GM12878 (cell line): ENCODE results near the gene LENG9. TPM values are rescaled to one million over a fixed set of nuclear protein-coding genes. Genes with fewer than 3 reads are reported as not detected.

ENCODE experiments used
- BCL11A ChIP-seq: IDR thresholded peaks from 2 replicates; pipeline ENCODE4 v1.6.1; 2011; ENCODE audit warnings: low read depth, low read length
- BHLHE40 ChIP-seq, 2 experiments: fragments of 450-650 bp in 1 of 2; IDR thresholded peaks; 2 replicates each; pipeline ENCODE4 v1.6.1; 2011 to 2017; ENCODE audit warnings: low read depth in 2 of 2, borderline replicate concordance in 1 of 2, improper control_type of control experiment in 1 of 2, low read length in 1 of 2, mild to moderate bottlenecking in 1 of 2
- CREM ChIP-seq: IDR thresholded peaks from 2 replicates; pipeline ENCODE4 v1.6.1; 2014; ENCODE audit warnings: antibody characterized with exemption, low read depth
- EED ChIP-seq: sonication (generic); IDR thresholded peaks from 2 replicates; pipeline ENCODE4 v1.6.1; 2016; ENCODE audit warnings: antibody characterized with exemption, low read depth
- EP300 ChIP-seq, 2 experiments: fragments of 150-350 bp in 1 of 2; IDR thresholded peaks; 2 replicates each; pipeline ENCODE4 v1.6.1; 2011 to 2012; ENCODE audit warnings: low read depth in 2 of 2, low read length in 2 of 2, borderline replicate concordance in 1 of 2, improper control_type of control experiment in 1 of 2, inconsistent platforms in 1 of 2; ENCODE audit not compliant: control insufficient read depth in 1 of 2
- ESRRA ChIP-seq: IDR thresholded peaks from 2 replicates; pipeline ENCODE4 v1.6.1; 2012; ENCODE audit warnings: mild to moderate bottlenecking, low read length, improper control_type of control experiment
- FOS ChIP-seq: IDR thresholded peaks from 3 replicates; pipeline ENCODE4 v1.6.1; 2011; ENCODE audit warnings: borderline replicate concordance; ENCODE audit not compliant: insufficient read length; ENCODE audit errors: extremely low read depth
- PAX8 ChIP-seq: fragments of 450-650 bp; IDR thresholded peaks from 2 replicates; pipeline ENCODE4 v1.6.1; 2017; ENCODE audit warnings: mild to moderate bottlenecking, moderate library complexity
- POU2F2 ChIP-seq: IDR thresholded peaks from 3 replicates; pipeline ENCODE4 v1.6.1; 2011; ENCODE audit warnings: low read depth, mild to moderate bottlenecking, low read length, borderline replicate concordance
- PRDM15 ChIP-seq: fragments of 450-650 bp; formaldehyde crosslinking; IDR thresholded peaks from 2 replicates; pipeline ENCODE4 v1.4.0; 2020; ENCODE audit warnings: mild to moderate bottlenecking, moderate library complexity
- RAD51 ChIP-seq: fragments of 450-650 bp; IDR thresholded peaks from 2 replicates; pipeline ENCODE4 v1.6.1; 2016; ENCODE audit warnings: moderate library complexity, mild to moderate bottlenecking, inconsistent platforms
- RUNX3 ChIP-seq: IDR thresholded peaks from 2 replicates; pipeline ENCODE4 v1.6.1; 2012; ENCODE audit warnings: low read length, inconsistent platforms
- SKIL ChIP-seq: fragments of 450-650 bp; IDR thresholded peaks from 2 replicates; pipeline ENCODE4 v1.6.1; 2017; ENCODE audit warnings: mild to moderate bottlenecking, low read depth, inconsistent platforms; ENCODE audit not compliant: poor library complexity, severe bottlenecking
- SMC3 ChIP-seq: IDR thresholded peaks from 2 replicates; pipeline ENCODE4 v1.6.1; 2011; ENCODE audit warnings: low read length, improper control_type of control experiment, borderline replicate concordance
- TAF1 ChIP-seq: IDR thresholded peaks from 2 replicates; pipeline ENCODE4 v1.6.1; 2011; ENCODE audit warnings: mild to moderate bottlenecking, low read depth, low read length, borderline replicate concordance
- TARDBP ChIP-seq: IDR thresholded peaks from 2 replicates; pipeline ENCODE4 v1.6.1; 2016; ENCODE audit warnings: borderline replicate concordance
- YBX1 ChIP-seq: fragments of 450-650 bp; IDR thresholded peaks from 2 replicates; pipeline ENCODE4 v1.6.1; 2016; ENCODE audit warnings: antibody characterized with exemption
- ZNF207 ChIP-seq: fragments of 450-650 bp; IDR thresholded peaks from 2 replicates; pipeline ENCODE4 v1.6.1; 2014; ENCODE audit warnings: antibody characterized with exemption, mild to moderate bottlenecking, borderline replicate concordance
- ZNF217 ChIP-seq: fragments of 450-650 bp; IDR thresholded peaks from 2 replicates; pipeline ENCODE4 v1.6.1; 2017; ENCODE audit warnings: antibody characterized with exemption, mild to moderate bottlenecking
- polyA plus RNA-seq, 11 experiments: library from polyadenylated mRNA; depleted of rRNA in 4 of 11; unstranded in 6 of 11; stranded (reverse) in 5 of 11; fragments of >200 nt; fragmentation: Nextera tagmentation in 4 of 11; fragmentation: Illumina TruSeq in 1 of 11; extraction: Ambion mirVana in 4 of 11; extraction: Trizol in 1 of 11; gene quantifications; 1 replicate in 1 of 11; 2 replicates in 10 of 11; pipeline versions ENCODE4 v1.2.1 to v1.2.3, GENCODE V29; 2011 to 2016; ENCODE audit warnings: inconsistent platforms in 2 of 11, missing spikeins in 2 of 11, low read depth in 1 of 11
- total RNA-seq, 4 experiments: library from RNA; depleted of rRNA in 3 of 4; stranded (reverse); fragments of >200 nt in 3 of 4; fragmentation: Illumina TruSeq in 1 of 4; extraction: Trizol in 1 of 4; gene quantifications; 2 replicates each; pipeline versions ENCODE4 v1.2.1 to v1.2.3, GENCODE V29; 2013 to 2021
- TF ChIP-seq, protein P1 (sequence below), 3 experiments: IDR thresholded peaks in 2 of 3; conservative IDR thresholded peaks in 1 of 3; 2 replicates each; pipeline ENCODE4 v1.5.1; 2011; ENCODE audit warnings: low read depth in 3 of 3, low read length in 3 of 3, mild to moderate bottlenecking in 3 of 3, control low read depth in 2 of 3, moderate library complexity in 2 of 3, inconsistent platforms in 1 of 3, mixed read lengths in 1 of 3; ENCODE audit not compliant: control insufficient read depth in 2 of 3, insufficient read depth in 1 of 3; ENCODE audit errors: extremely low read depth in 1 of 3
- TF ChIP-seq, protein P2 (sequence below): IDR thresholded peaks from 2 replicates; pipeline ENCODE4 v1.6.1; 2011; ENCODE audit warnings: mild to moderate bottlenecking, low read depth, low read length, moderate library complexity; ENCODE audit not compliant: insufficient replicate concordance

The LENG9 gene
- total and polyA plus RNA-seq, 10 of the 15 experiments (the other 5 are each of a cell fraction or from before 2014, with no cell fraction given), result 0.09 to 2.9 (median 0.76) TPM; not detected in 1

DNA sequence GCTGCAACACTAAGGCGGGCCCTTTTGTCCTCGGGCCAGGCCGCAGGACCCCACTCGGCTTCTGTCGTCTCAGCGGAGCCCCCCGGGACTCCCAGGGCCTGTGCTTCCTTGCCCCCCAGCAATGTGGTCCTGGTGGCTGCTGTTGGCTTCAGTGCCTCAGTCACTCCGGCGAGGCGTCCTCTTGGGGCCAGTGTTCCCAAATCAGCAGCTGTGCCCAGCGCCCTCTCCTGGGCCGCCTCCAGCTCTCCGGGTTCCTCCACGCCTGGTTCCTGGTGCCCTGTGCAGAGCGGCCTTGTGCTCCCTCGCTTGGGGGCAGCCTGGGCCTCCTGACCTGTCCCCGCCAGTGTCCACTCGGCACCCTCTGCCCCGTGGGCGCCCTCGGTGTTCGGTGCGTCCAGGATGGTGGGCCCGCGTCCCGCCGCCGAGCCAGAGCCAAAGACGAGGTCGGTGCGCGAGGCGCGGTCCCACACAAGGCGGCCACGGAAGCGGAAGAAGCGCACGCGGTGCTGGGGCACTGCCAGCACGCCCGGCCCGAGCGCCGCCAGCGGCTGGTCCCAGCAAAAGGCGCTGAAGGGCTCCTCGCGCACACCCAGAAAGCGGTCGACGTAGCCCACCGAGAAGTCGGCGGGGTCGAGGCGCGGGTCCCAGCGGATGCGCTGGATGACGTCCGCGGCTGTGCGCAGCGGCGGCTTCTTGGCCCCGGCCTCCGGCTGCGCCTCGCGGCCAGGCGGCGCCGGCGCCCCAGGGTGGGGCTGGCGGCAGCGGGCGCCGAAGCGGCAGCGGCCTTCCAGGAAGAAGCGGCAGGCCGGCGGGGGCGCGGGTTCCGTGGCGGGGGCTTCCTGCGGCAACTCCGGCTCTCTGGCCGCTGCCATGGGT, 685 bp downstream of the LENG9 start (continued):
- 0 out of 2 replicates have a peak, but pooled peaks have one; percentile 1 for TF ChIP-seq CREM
- no peak for TF ChIP-seq SMC3
- TF ChIP-seq POU2F2, result no peak
- TF ChIP-seq EED, result no peak
- TF ChIP-seq TAF1, result no peak
- no peak for TF ChIP-seq PRDM15 (CRISPR knock-in tag)
- no peak for TF ChIP-seq TARDBP
- no peak for TF ChIP-seq BHLHE40 (IDR thresholded peaks at IDR 0.05; ENCODE audit: borderline replicate concordance in 1 of 2, low read depth in 2 of 2, low read length in 1 of 2)
- TF ChIP-seq, protein P1, sequence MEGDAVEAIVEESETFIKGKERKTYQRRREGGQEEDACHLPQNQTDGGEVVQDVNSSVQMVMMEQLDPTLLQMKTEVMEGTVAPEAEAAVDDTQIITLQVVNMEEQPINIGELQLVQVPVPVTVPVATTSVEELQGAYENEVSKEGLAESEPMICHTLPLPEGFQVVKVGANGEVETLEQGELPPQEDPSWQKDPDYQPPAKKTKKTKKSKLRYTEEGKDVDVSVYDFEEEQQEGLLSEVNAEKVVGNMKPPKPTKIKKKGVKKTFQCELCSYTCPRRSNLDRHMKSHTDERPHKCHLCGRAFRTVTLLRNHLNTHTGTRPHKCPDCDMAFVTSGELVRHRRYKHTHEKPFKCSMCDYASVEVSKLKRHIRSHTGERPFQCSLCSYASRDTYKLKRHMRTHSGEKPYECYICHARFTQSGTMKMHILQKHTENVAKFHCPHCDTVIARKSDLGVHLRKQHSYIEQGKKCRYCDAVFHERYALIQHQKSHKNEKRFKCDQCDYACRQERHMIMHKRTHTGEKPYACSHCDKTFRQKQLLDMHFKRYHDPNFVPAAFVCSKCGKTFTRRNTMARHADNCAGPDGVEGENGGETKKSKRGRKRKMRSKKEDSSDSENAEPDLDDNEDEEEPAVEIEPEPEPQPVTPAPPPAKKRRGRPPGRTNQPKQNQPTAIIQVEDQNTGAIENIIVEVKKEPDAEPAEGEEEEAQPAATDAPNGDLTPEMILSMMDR (IDR thresholded peaks at IDR 0.05 in 2 of 3, conservative IDR thresholded peaks at IDR 0.05 in 1 of 3; ENCODE audit: control insufficient read depth in 2 of 3, extremely low read depth in 1 of 3, insufficient read depth in 1 of 3, low read depth in 3 of 3, low read length in 3 of 3), result peak in 2 of 3 experiments; percentile 11 to 16; a peak in 2 of 6 replicates
- no peak for TF ChIP-seq RAD51
- TF ChIP-seq, protein P2, sequence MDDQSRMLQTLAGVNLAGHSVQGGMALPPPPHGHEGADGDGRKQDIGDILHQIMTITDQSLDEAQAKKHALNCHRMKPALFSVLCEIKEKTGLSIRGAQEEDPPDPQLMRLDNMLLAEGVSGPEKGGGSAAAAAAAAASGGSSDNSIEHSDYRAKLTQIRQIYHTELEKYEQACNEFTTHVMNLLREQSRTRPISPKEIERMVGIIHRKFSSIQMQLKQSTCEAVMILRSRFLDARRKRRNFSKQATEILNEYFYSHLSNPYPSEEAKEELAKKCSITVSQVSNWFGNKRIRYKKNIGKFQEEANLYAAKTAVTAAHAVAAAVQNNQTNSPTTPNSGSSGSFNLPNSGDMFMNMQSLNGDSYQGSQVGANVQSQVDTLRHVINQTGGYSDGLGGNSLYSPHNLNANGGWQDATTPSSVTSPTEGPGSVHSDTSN, result no peak
- no peak for TF ChIP-seq SKIL
- TF ChIP-seq BCL11A, result no peak
- no peak for TF ChIP-seq ZNF207
- TF ChIP-seq RUNX3, result no peak
- no peak for TF ChIP-seq ESRRA
- no peak for TF ChIP-seq YBX1
- no peak for TF ChIP-seq FOS
- no peak for TF ChIP-seq EP300 (IDR thresholded peaks at IDR 0.05; ENCODE audit: borderline replicate concordance in 1 of 2, control insufficient read depth in 1 of 2, low read depth in 2 of 2, low read length in 2 of 2)
- TF ChIP-seq ZNF217, result 0 out of 2 replicates have a peak, but pooled peaks have one; percentile 52
- no peak for TF ChIP-seq PAX8
